GM21390 (cell line): ENCODE data around the gene CHD5.
A peak's percentile ranks its signal among the peaks of the same experiment; 100 is the strongest.
"Not testable (repeated sequence)": the region's sequence is repeated elsewhere in the genome, so short reads cannot be mapped to it uniquely, and the experiment has no call there.

Experiments
- ATAC-seq: cut with Tn5 transposase; IDR thresholded peaks from one replicate; pipeline ENCODE4 v1.9.1; 2021; ENCODE audit not compliant: unreplicated experiment

The CHD5 gene

DNA sequence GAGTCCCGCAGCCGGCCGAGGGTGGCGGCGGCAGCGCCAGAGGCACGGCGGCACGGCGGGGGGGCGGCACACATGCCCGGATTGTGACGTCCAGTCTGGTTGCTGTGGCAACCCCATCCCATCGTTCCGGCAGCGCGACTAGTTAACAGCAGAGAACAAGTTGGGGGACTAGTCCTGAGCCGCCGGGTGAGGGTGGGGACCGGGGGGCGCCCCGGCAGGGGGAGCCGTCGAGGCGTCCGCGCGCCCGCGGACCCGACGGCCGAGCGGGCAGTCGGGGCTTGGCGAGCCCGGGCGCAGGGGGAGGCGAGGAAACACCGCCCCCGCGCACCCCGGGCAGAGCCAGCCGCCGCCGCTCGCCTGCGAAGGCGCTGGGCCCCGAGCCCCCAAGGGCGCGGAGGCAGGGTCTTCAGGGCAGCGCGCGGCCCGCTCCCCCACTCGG lies at the start of gene CHD5:
Gene CHD5, minus strand, starts transcription at position 54 of the 439 bp plus-strand sequence. CDS start 298 bp downstream, outside the sequence.
- no peak for ATAC-seq

DNA sequence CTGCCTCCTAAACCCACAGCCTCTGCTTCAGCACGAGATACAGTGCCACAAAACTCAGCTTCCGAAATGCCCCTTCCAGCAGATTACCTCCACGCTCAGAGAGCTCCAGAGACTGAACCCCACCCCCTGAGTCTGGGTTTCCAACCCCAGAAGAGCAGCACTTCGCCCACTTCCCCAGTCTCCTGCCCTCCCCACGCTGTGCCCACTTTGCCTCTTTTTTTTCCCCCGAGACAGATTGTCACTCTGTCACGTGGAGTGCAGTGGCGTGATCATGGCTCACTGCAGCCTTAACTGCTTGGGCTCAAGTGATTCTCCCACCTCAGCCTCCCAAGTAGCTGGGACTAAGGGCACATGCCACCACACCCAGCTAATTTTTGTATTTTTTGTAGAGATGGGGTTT lies 45.5 kb upstream of the CHD5 start:
- ATAC-seq = no peak

DNA sequence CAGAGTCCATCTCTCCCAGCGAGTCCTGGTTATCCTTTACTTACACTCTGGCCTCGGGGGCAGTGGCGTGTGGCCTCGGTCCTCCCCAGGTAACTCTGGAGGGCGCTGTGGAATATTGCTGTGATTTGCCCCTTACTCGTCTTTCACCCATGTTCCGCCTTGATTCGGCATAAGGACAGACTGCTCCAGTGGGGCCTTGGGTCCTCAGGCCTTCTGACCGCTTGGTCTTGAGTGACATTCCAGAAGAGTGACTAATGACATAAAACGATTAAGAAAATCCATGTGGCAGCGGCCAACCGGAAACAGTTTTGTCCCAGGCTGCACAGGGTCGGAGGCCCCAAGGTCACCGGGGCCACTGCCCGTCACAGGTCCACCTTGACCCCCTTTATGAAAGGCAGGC lies 44.6 kb upstream of the CHD5 start:
- no peak for ATAC-seq

DNA sequence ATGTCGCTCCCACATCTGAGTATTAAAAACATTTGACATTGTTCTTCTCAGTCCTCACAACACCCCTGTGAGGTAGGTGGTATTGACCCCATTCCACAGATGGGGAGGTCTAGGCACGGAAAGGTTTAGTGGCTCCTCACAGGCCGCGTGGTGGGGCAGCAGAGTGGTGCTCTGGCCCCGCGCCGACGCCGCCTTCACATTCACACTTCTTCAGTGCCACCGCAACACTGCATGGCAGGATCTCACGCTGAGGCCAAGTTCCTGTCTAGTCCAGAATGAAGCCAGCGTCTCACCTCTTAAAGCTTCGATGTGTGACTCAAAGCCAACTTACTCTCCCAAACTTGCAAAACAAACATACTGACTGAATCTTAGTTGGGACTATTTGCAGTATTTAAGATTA lies 43.5 kb upstream of the CHD5 start:
- ATAC-seq = no peak

DNA sequence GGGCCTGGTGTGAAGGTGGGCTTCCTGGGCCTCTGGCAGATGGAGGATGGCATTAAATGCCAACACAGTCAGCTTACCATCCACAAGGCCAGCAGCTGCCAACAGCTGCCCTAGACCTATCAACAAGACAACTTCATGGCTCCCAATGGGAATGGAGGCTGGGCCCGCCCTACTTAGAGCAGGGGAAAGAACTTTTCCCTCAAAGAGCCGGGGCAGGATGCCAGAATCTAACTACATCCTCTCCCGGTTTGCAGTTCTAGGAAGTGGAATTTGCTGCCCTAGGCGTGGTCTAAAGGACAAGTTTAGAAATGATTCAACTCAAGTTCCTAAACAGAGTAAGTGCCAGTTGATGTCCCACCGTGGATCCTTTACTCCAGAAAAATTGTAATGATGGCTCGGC lies 42.5 kb upstream of the CHD5 start:
- ATAC-seq = no peak

DNA sequence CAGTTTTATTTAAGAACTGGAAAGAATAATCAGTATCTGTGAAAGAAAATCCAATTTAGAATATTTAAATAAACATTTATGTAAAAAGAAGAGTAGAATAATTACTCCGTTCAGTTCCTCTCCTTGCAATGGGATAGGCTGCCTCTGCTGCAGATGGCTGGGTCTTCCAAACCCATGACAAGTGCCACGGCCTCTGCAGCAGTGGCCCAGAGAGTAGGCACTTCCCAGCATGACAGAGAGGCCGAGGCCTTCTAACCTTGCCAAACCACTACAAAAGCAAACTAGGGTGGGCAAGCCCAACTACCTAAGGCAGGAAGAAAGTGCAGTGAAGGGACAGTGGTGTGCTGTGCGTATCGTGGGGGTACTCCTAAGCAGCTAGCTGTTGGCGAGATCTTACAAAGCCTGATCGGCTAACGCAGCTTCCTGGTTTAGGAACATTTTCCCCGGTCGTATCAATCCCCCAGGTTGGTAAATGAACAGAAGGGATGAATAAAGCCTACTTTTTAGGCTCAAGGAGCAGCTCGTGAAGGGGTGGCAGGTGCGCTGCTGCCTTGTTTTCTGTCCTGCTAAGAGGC lies 41.2 kb upstream of the CHD5 start:
- no peak for ATAC-seq

DNA sequence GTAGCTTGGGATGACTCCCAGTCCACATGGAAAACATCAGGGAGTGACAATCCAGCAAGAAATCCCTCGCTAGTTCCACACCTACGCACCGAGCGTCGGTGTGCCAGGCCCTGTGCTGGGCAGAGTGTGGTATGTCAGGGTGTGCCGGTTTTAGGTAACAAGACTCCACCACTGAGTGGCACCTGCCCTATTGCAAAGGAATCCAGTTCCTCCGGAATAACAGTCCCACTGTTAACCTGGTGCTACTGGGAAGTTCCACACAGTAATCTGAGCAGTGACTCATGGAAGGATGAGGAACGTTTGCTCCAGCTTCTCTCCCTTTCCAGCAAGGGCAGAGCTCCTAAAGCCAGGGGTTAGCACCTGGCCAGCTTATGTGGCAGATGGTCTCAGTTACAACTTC lies 40.1 kb upstream of the CHD5 start:
- no peak for ATAC-seq

DNA sequence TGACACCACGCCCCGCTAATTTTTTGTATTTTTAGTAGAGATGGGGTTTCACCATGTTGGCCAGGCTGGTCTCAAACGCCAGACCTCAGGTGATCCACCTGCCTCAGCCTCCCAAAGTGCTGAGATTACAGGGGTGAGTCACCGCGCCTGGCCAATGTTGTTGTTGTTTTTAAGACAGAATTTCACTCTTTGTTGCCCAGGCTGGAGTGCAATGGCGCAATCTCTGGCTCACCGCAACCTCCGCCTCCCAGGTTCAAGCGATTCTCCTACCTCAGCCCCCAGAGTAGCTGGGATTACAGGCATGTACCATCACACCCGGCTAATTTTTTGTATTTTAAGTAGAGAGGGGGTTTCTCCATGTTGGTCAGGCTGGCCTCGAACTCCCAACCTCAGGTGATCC lies 39.5 kb upstream of the CHD5 start:
- ATAC-seq = not testable (repeated sequence)

DNA sequence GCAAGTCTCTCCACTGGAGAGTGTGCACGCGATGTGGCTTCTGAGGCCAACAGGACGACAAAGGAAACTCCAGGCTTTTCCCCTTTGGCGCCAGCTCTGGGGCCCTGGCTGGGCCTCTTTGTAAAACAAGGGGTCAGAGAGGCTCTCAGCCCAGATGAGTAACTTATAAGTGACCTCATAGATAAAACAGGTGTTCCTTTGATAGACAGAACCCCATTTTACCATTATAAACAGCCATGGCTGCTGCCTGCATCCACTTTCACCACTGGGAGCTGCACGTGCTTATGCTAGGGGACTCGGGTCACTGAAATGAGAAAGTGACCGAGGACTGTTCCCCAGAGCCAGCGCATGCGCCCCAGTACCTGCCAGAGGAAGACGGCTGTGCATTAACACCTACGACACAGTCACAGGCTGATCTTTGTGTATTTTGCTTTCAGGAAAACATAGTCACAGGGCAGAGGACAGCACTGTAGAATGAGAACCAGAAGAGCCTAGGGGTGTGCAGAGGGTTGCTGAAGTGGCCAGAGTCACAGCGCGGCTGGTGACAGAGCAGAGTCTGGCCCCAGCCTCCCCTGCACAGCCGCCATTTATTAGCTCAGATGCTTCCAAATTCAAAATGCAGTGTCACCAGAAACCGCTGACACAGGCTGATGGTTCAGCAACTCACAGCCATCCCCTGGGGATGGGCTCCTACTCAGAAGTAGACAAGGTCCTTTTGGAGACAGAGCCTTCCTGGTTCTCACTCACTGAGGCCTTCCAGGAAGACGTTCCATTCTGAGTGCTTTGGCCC lies 38.4 kb upstream of the CHD5 start:
- no peak for ATAC-seq

DNA sequence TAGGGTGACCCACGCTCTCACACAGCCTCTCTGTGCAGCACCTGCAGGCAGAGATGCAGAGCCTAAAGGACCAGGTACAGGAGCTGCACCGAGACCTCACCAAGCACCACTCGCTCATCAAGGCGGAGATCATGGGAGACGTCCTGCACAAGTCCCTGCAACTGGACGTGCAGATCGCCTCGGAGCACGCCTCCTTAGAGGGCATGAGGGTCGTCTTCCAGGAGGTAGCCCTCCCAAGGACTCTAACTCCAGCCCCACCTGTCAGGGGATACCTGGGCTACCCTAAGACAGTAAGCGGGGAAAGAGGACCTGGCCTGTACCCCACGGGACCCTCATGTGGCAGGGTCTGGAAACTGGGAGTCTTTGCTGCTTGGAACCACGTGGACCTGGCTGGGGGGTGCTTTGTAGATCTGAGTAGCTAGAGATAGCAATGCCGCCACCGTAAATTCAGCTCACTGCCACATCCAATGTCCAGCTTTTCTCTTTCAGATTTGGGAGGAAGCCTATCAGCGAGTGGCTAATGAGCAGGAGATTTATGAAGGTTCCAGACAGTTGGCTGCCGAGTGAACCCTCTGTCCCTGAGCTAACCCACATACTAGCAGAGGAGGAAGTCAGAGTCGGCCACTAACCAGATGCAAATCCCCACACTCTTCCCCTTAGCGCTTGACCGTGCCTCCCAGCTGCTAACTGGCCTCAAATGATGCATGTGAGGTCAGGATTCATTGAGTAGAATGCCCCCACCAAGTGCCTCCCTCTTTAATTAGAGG lies 32.3 kb upstream of the CHD5 start:
- no peak for ATAC-seq

DNA sequence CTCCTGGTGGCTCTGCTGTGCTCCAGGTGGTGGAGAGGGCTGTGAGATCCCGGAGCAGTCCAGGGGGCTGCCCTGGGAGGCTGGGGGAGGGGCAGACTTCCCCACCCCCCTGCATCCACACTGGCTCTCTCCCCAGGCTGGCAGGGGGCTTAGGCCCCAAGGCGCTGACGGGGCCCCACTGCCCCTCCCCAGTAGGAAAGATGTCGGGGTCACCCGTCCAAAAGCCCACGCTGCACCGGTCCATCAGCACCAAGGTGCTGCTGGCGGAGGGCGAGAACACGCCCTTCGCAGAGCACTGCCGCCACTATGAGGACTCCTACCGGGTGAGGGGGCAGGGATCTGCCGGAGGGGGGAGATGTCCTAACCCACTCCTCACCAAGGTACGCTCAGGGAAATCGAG lies 31.6 kb upstream of the CHD5 start:
- ATAC-seq = no peak

DNA sequence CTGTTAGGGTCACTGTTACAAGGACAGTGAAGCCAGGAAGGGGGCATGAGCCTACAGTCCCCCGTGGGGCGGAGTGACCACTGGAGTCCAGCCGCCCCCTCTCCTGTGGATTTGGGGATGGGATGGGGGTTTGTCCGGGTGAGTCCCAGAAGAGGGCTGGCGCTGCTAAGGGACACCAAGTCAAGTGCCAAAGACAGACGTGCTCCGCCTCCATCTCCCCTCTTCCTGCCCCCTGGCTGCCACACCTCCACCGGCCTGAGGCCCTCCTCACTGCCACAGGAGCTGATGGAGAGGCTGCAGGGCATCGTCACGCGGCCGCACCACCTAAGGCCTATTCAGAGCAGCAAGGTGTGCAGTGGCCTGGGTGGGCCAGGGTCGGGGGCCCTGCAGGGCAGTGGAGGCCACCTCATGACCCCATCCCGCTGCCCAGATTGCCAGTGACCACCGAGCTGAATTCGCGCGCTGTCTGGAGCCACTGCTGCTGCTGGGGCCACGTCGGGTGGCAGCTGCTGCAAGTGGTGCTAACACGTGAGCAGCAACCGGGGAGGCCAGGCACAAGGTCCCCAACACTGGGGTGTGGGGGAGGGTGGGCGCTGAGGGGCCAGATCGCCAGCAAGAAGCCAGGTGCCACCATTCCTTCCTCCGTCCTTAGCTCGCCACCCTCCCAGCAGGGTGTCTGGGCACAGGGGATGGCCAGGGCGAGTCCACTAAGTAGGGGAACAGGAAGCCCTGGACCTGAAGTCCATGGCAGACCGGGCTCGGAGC lies 30.7 kb upstream of the CHD5 start:
- ATAC-seq = no peak

DNA sequence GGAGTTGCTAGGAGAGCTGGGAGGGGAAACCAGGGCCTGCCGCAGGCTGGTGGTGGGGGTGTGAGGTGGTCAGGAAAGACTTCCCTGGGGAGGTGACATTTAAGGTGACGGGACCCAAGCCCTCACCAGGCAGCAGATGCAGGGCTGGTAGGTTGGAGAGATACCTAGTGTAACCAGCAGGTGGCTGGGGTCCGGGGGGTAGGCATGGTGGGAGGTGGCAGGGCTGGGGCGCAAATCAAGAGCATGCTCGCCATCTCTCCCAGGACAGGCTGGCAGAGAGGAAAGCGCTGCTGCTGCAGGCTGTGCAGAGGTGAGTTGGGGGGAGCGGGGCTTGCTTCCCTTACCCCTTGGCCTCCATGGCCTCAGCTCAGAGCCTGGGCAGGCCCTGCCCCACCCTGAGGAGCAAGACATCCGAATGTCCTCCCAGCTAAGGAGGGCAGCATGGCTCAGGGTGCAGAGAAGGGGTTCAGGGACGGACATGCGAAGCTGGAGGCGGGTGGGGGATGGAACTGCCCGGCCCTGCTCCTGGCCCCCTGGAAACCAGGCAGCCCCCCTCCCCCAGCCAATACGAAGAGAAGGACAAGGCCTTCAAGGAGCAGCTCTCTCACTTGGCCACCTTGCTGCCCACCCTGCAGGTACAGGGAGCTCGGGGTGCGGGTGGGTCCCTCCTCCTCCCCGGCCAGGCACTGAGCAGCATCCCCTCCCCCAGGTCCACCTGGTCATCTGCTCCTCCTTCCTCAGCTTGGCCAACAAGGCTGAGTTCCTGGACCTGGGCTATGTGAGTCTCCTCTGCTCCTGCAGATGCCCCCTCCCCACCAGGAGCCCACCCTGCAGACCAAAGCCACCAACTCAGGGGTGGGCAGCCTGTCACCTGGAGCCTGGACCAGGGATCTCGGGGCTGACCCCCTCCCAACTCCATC lies 29.8 kb upstream of the CHD5 start:
- no peak for ATAC-seq

DNA sequence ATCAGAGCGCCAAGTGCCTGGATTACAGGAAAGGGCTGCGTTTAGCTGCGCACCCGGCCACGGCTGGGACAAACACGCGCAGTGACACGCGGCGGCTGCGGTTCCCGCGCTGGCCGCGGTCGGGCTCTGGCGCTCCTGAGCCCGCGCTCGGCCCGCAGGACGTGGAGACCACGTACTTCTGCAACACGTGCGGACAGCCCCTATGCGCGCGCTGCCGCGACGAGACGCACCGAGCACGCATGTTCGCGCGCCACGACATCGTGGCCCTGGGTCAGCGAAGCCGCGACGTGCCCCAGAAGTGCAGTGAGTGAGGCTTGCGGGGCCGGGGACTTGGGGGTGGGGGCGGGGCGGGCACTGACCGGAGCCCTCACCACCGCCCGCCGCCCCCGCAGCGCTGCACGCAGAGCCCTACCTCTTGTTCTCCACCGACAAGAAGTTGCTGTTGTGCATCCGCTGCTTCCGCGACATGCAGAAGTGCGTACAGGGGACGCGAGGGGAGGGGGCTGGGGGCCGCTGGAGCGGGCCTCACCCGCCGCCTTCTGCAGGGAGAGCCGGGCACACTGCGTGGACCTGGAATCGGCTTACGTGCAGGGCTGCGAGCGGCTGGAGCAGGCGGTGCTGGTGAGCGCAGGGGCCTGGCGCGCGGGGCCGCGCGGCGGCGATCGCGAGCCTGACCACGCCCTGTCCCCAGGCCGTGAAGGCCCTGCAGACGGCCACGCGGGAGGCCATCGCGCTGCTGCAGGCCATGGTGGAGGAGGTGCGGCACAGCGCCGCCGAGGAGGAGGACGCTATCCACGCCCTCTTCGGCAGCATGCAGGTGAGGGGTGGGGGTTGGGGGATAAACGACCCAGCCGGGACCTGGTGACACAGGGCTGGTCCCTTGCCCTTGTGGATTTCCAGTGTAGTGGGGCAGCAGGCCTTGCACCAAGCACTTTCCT lies 28.9 kb upstream of the CHD5 start:
- ATAC-seq = no peak

DNA sequence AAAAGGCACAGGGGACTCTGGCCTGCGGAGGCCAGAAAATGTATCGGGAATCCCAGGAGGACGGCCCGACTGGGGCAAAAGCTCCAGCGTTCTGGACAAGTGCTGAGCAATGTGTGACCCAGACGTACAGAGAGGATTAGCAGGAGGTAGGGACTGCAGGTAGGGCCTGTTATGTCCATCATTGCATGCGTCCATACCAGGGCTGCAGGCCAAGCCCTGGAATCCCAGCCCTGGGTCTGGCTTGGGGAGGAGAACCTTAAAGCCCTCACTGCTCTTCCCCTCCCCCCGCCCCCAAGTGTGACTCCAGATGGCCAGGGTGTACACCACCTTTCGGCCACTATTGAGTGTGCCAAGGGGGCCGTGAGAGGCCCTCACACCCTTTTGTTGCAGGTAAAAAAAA lies 27.8 kb upstream of the CHD5 start:
- no peak for ATAC-seq

DNA sequence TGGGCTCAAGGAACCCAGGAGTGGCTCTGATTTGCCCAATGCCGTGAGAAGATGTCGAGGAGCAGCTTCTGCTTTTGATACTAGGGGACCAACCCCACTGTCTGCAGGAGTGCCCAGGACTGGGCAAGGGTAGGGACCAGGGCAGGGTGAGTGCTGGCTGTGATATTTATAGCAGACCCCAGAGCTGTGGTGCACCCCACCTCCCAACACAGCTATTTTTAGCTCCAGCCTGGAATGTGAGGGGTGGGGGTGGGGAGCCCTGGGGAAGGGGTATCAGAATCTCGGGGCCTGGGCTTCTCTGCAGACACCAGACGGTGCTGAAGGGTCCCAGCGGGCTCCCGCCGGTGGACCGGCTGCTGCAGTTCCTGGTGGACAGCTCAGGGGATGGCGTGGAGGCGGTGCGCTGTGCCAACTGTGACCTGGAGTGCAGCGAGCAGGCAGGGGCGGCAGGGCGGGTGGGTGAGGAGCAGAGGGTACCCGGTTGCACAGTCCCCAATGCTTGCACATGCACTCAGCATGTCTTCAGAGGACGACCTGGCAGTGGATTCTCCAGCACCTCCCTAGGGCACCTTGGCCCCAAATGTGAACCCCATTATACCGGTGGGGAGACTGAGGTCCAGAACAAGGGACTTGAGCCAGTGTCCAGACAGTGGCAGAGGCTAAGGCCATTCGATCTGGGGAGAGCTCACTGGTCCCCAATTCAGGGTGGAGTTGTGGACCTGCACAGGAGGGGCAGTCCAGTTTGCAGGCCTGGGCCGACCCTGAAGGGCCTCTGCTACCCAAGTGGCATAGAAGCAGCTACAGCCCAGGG lies 27.2 kb upstream of the CHD5 start:
- ATAC-seq = no peak

DNA sequence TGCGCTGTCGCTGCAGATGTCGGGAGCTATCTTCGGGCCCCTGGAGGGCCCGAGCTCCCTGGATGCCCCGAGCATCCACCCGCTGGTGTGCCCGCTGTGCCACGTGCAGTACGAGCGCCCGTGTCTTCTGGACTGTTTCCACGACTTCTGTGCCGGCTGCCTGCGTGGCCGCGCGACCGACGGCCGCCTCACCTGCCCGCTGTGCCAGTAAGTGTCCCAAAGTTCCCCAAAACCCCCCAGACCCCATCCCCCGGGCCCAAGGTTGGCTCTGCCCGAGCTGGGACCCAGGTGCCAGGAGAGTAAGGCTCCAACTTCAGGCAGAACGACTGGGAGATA lies 26.4 kb upstream of the CHD5 start:
- ATAC-seq = no peak

DNA sequence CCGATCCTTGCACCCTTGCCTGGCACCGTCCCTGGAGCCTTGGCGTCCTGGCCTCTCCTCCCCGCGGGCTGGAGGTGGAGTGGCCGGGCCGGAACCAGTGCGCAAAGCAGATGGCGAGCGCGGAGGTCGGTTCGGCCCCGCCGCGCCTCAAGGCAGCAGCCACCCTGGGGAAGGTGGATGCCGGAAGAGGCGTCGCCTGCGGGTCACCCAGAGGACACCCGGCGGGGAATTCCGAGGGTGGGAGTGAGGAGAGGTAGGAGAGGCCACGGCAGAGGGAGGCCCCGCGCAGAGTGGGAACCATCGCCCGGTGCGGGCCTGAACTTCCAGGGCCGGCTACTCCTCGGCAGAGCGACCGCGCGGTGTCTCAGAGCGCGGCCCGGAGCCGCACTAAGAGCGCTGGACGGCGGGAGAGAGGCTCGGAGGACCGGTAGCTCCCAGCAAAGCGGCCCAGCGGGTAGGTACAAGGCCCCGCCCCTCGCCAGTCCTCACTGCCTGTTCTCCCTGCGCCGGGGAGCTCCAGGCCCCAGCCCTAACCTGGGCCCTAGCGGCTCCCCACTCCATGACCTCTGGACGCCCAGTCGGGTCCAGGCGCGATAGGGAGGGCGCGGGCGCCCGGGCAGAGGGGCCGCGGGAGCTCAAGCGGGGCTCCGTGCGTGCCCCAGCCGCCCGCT lies 25.9 kb upstream of the CHD5 start, which contains the start of gene RNF207:
Gene RNF207, plus strand, starts transcription at position 271 of the 671 bp plus-strand sequence. CDS start 417 bp downstream, outside the sequence.
- peak; percentile 46 for ATAC-seq
